GM12878 (cell line): ENCODE measurements around the gene ITFG1. TPM values are rescaled to one million over a fixed set of nuclear protein-coding genes. Genes with fewer than 3 reads are reported as not detected.

ENCODE experiments used
- ATAC-seq: fragments of 200-7000 bp; cut with Tn5 transposase; 3 replicates; pipeline ENCODE4 v1.9.1; 2020; ENCODE audit warnings: mild to moderate bottlenecking, moderate library complexity
- BruUV-seq: library from RNA; stranded (reverse); fragments of 400-500 nt; replicated peaks from 2 replicates; lab custom pipeline; 2021; lab: Mats Ljungman, UMichigan
- CTCF ChIA-PET: fragments of 300-600 bp; sonication (Branson Sonifier 250); formaldehyde crosslinking; extraction: SDS; loops from one replicate; lab custom pipeline; 2021; ENCODE audit warnings: inconsistent platforms; lab: Yijun Ruan, JAX
- POLR2A ChIA-PET: fragments of 350-600 bp; formaldehyde crosslinking; extraction: SDS; loops from one replicate; lab custom pipeline; 2021; ENCODE audit warnings: inconsistent platforms; lab: Charles Lee
- RAD21 ChIA-PET: fragments of 300-600 bp; sonication (Branson Sonifier 250); formaldehyde crosslinking; loops from one replicate; lab custom pipeline; 2023; ENCODE audit warnings: antibody characterized with exemption; ENCODE audit not compliant: unreplicated experiment; lab: Charles Lee
- SMC1A ChIA-PET: fragments of 300-600 bp; sonication (Branson Sonifier 250); formaldehyde crosslinking; loops from one replicate; lab custom pipeline; 2023; ENCODE audit not compliant: unreplicated experiment, uncharacterized antibody; lab: Charles Lee
- DNase-seq: peaks from one replicate; pipeline ENCODE4 v3.0.0-alpha.2; 2011; ENCODE audit warnings: low read depth, low spot score
- FAIRE-seq: peaks from 3 replicates; lab custom pipeline; 2011; peaks lifted over from hg19 to GRCh38; lab: Jason Lieb, UNC
- H2AFZ ChIP-seq: 2 replicates; pipeline ENCODE4 v1.6.0; 2011; ENCODE audit warnings: low read depth, low read length, control low read depth; ENCODE audit not compliant: control insufficient read depth
- H3K27ac ChIP-seq: 2 replicates; pipeline ENCODE4 v1.5.1; 2011; ENCODE audit warnings: control low read depth; ENCODE audit not compliant: control insufficient read depth, insufficient read depth
- H3K27me3 ChIP-seq, 2 experiments: replicated peaks in 1 of 2; 2 replicates each; pipeline versions ENCODE4 v1.6.0 to v1.6.1; 2011; ENCODE audit warnings: low read length in 1 of 2; ENCODE audit not compliant: control insufficient read depth in 2 of 2, insufficient read depth in 2 of 2
- H3K36me3 ChIP-seq, 2 experiments: 2 replicates each; pipeline ENCODE4 v1.5.1; 2011; ENCODE audit warnings: low read length in 1 of 2; ENCODE audit not compliant: control insufficient read depth in 2 of 2, insufficient read depth in 2 of 2
- H3K4me1 ChIP-seq: 2 replicates; pipeline ENCODE4 v1.6.1; 2011; ENCODE audit warnings: mild to moderate bottlenecking, low read length, moderate library complexity, mixed read lengths; ENCODE audit not compliant: control insufficient read depth, insufficient read depth
- H3K4me2 ChIP-seq: 2 replicates; pipeline ENCODE4 v1.6.0; 2011; ENCODE audit warnings: control low read depth; ENCODE audit not compliant: control insufficient read depth, insufficient read depth
- H3K4me3 ChIP-seq: fragments of 200-600 bp; sonication (generic); 2 replicates; pipeline ENCODE4 v1.5.1; 2016
- H3K79me2 ChIP-seq: 2 replicates; pipeline ENCODE4 v1.6.0; 2011; ENCODE audit warnings: low read length; ENCODE audit not compliant: control insufficient read depth, insufficient read depth
- H3K9ac ChIP-seq: 2 replicates; pipeline ENCODE4 v1.8.0; 2011; ENCODE audit warnings: low read length, control low read depth, mixed read lengths; ENCODE audit not compliant: control insufficient read depth, insufficient read depth
- H3K9me3 ChIP-seq: replicated peaks from 3 replicates; pipeline ENCODE4 v1.5.1; 2011; ENCODE audit warnings: mild to moderate bottlenecking, low read length; ENCODE audit not compliant: control insufficient read depth, insufficient read depth
- H4K20me1 ChIP-seq: 2 replicates; pipeline ENCODE4 v1.6.0; 2011; ENCODE audit not compliant: control insufficient read depth, insufficient read depth
- ATF3 ChIP-seq: IDR thresholded peaks from 2 replicates; pipeline ENCODE4 v1.6.1; 2011; ENCODE audit warnings: low read depth, mild to moderate bottlenecking, low read length, moderate library complexity, borderline replicate concordance; ENCODE audit errors: extremely low read depth
- ATF7 ChIP-seq: fragments of 450-650 bp; IDR thresholded peaks from 2 replicates; pipeline ENCODE4 v1.6.1; 2016; ENCODE audit warnings: low read depth, mild to moderate bottlenecking
- BHLHE40 ChIP-seq, 2 experiments: fragments of 450-650 bp in 1 of 2; IDR thresholded peaks; 2 replicates each; pipeline ENCODE4 v1.6.1; 2011 to 2017; ENCODE audit warnings: low read depth in 2 of 2, borderline replicate concordance in 1 of 2, improper control_type of control experiment in 1 of 2, low read length in 1 of 2, mild to moderate bottlenecking in 1 of 2
- CEBPZ ChIP-seq: fragments of 150-350 bp; IDR thresholded peaks from 2 replicates; pipeline ENCODE4 v1.6.1; 2016; ENCODE audit warnings: low read depth, low read length
- E4F1 ChIP-seq: fragments of 450-650 bp; IDR thresholded peaks from 2 replicates; pipeline ENCODE4 v1.6.1; 2018; ENCODE audit warnings: borderline replicate concordance, mild to moderate bottlenecking; ENCODE audit not compliant: partially characterized antibody
- EP300 ChIP-seq, 2 experiments: fragments of 150-350 bp in 1 of 2; IDR thresholded peaks; 2 replicates each; pipeline ENCODE4 v1.6.1; 2011 to 2012; ENCODE audit warnings: low read depth in 2 of 2, low read length in 2 of 2, borderline replicate concordance in 1 of 2, improper control_type of control experiment in 1 of 2, inconsistent platforms in 1 of 2; ENCODE audit not compliant: control insufficient read depth in 1 of 2
- FOXK2 ChIP-seq: fragments of 450-650 bp; IDR thresholded peaks from 2 replicates; pipeline ENCODE4 v1.6.1; 2017; ENCODE audit warnings: mild to moderate bottlenecking, moderate library complexity
- PBX3 ChIP-seq: IDR thresholded peaks from 2 replicates; pipeline ENCODE4 v1.6.1; 2011; ENCODE audit warnings: mild to moderate bottlenecking, low read depth, low read length, moderate library complexity; ENCODE audit not compliant: insufficient replicate concordance
- SIN3A ChIP-seq: IDR thresholded peaks from 2 replicates; pipeline ENCODE4 v1.6.1; 2012; ENCODE audit warnings: low read depth, low read length, improper control_type of control experiment
- TARDBP ChIP-seq: IDR thresholded peaks from 2 replicates; pipeline ENCODE4 v1.6.1; 2016; ENCODE audit warnings: borderline replicate concordance
- ZBED1 ChIP-seq: IDR thresholded peaks from 2 replicates; pipeline ENCODE4 v1.6.1; 2016; ENCODE audit warnings: borderline replicate concordance
- ZBTB4 ChIP-seq: fragments of 450-650 bp; formaldehyde crosslinking; IDR thresholded peaks from 2 replicates; pipeline ENCODE4 v1.4.0; 2022; ENCODE audit warnings: mild to moderate bottlenecking, moderate library complexity
- WGBS: methylation state at CpG from one replicate; pipeline ENCODE4 v1.1.6; 2016; ENCODE audit warnings: low lambda C conversion rate; ENCODE audit not compliant: insufficient replicate concordance, insufficient coverage; ENCODE audit errors: missing lambda C conversion rate; 5-methylcytosine and 5-hydroxymethylcytosine counted together
- in situ Hi-C: fragments of 300-500 bp; cut with MboI; formaldehyde crosslinking; loops from 9 replicates; pipeline ENCODE4 v1.14.3; 2018; ENCODE audit warnings: mixed read lengths
- intact Hi-C: fragments of 100-400 bp; cut with micrococcal nuclease; formaldehyde crosslinking; loops from one replicate; pipeline ENCODE4 v1.14.2; 2022; ENCODE audit not compliant: unreplicated experiment
- polyA plus RNA-seq, 11 experiments: library from polyadenylated mRNA; depleted of rRNA in 4 of 11; unstranded in 6 of 11; stranded (reverse) in 5 of 11; fragments of >200 nt; fragmentation: Nextera tagmentation in 4 of 11; fragmentation: Illumina TruSeq in 1 of 11; extraction: Ambion mirVana in 4 of 11; extraction: Trizol in 1 of 11; gene quantifications; 1 replicate in 1 of 11; 2 replicates in 10 of 11; pipeline versions ENCODE4 v1.2.1 to v1.2.3, GENCODE V29; 2011 to 2016; ENCODE audit warnings: inconsistent platforms in 2 of 11, missing spikeins in 2 of 11, low read depth in 1 of 11
- total RNA-seq, 4 experiments: library from RNA; depleted of rRNA in 3 of 4; stranded (reverse); fragments of >200 nt in 3 of 4; fragmentation: Illumina TruSeq in 1 of 4; extraction: Trizol in 1 of 4; gene quantifications; 2 replicates each; pipeline versions ENCODE4 v1.2.1 to v1.2.3, GENCODE V29; 2013 to 2021

Gene ITFG1
- total and polyA plus RNA-seq, 10 of the 15 experiments (the other 5 are each of a cell fraction or from before 2014, with no cell fraction given) = 9.3 to 56.3 (median 28.6) TPM

GRCh38 chr16:47473792-47474191, 12.9 kb upstream of the ITFG1 start:
- intact Hi-C loops = no loop called here
- no TSS peak for BruUV-seq
- Histone ChIP-seq H3K4me1 (no peaks in the 10 kb centered on the region), H3K9me3 (no peaks in the 10 kb centered on the region), H2AFZ (no peak overlapping the region), H3K9ac (no peak overlapping the region), H3K4me3 (no peak overlapping the region), H3K27me3 (no peaks in the 10 kb centered on the region), H3K36me3 (no peaks in the 10 kb centered on the region; a peak in 1 of 4 replicates), H3K27ac (no peak overlapping the region), H3K4me2 (no peak overlapping the region), H4K20me1 (no peaks in the 10 kb centered on the region), H3K79me2 (peaks cover 2% of the 10 kb centered on the region; the same call in 1 of the 2 replicates)
- FAIRE-seq (no peak), ATAC-seq (no peak), DNase-seq (no peak)
- CTCF ChIA-PET = interaction anchor here (2.3 kb wide), 1 partner anchor 13 kb away, joined by 9 read pairs; no protein-coding TSS in a partner anchor
- WGBS = 67% methylated on average over 3 of the region's 3 CpGs
- RAD21 ChIA-PET = no interaction called here
- in situ Hi-C loops = no loop called here
- SMC1A ChIA-PET = interaction anchor here (1.3 to 9.5 kb wide), 2 partner anchors 9 to 22 kb away, joined by 3 to 165 read pairs; partner anchors contain the start of genes ITFG1 and PHKB
- POLR2A ChIA-PET = interaction anchor here (1.3 to 3.3 kb wide), 2 partner anchors 8 to 11 kb away, joined by 9 to 14 read pairs; partner anchors contain the start of gene PHKB
- no peak for TF ChIP-seq TARDBP
- no peak for TF ChIP-seq FOXK2
- TF ChIP-seq ZBTB4 (CRISPR knock-in tag) = no peak
- TF ChIP-seq EP300 (IDR thresholded peaks at IDR 0.05; ENCODE audit: borderline replicate concordance in 1 of 2, control insufficient read depth in 1 of 2, low read depth in 2 of 2, low read length in 2 of 2) = no peak
- no peak for TF ChIP-seq CEBPZ
- TF ChIP-seq BHLHE40 (IDR thresholded peaks at IDR 0.05; ENCODE audit: borderline replicate concordance in 1 of 2, low read depth in 2 of 2, low read length in 1 of 2) = no peak
- no peak for TF ChIP-seq ZBED1
- TF ChIP-seq ATF3 = no peak
- TF ChIP-seq ATF7 = no peak
- TF ChIP-seq E4F1 = no peak
- TF ChIP-seq PBX3 = no peak
- no peak for TF ChIP-seq SIN3A
